Neural crest cell (in vitro differentiated cells): ENCODE data around the gene INHBC. TPM values are rescaled to one million over a fixed set of nuclear protein-coding genes. Genes with fewer than 3 reads are reported as not detected.
"Not testable (repeated sequence)": the region's sequence is repeated elsewhere in the genome, so short reads cannot be mapped to it uniquely, and the experiment has no call there.

Experiments
- DNase-seq: peaks from one replicate; pipeline ENCODE4 v3.0.0; 2021; ENCODE audit warnings: low read depth, mixed read lengths, low spot score
- H3K27ac Mint-ChIP-seq: one replicate; pipeline ENCODE4 v1.8.0; 2021; ENCODE audit warnings: mild to moderate bottlenecking, mixed read lengths; ENCODE audit not compliant: unreplicated experiment
- H3K27me3 Mint-ChIP-seq: 2 replicates; pipeline ENCODE4 v1.8.0; 2021; ENCODE audit warnings: low read depth, mild to moderate bottlenecking, mixed read lengths
- H3K36me3 Mint-ChIP-seq: 2 replicates; pipeline ENCODE4 v1.8.0; 2021; ENCODE audit warnings: low read depth, mild to moderate bottlenecking, mixed read lengths
- H3K4me1 Mint-ChIP-seq: 2 replicates; pipeline ENCODE4 v1.8.0; 2021; ENCODE audit warnings: mixed read lengths
- H3K4me3 Mint-ChIP-seq: one replicate; pipeline ENCODE4 v1.8.0; 2021; ENCODE audit warnings: mild to moderate bottlenecking, mixed read lengths
- H3K9me3 Mint-ChIP-seq: 2 replicates; pipeline ENCODE4 v1.8.0; 2021; ENCODE audit warnings: mixed read lengths
- total RNA-seq: library from RNA; stranded (reverse); gene quantifications from 2 replicates; pipeline ENCODE4 v1.2.1, GENCODE V29; 2021
- TF ChIP-seq, protein P1 (sequence below): fragments of 200-600 bp; sonication (generic); conservative IDR thresholded peaks from 2 replicates; pipeline ENCODE4 v1.5.0; 2021; ENCODE audit warnings: antibody characterized with exemption, mild to moderate bottlenecking

Gene INHBC
- total RNA-seq, 1 donor from 2014 or later = not detected

DNA sequence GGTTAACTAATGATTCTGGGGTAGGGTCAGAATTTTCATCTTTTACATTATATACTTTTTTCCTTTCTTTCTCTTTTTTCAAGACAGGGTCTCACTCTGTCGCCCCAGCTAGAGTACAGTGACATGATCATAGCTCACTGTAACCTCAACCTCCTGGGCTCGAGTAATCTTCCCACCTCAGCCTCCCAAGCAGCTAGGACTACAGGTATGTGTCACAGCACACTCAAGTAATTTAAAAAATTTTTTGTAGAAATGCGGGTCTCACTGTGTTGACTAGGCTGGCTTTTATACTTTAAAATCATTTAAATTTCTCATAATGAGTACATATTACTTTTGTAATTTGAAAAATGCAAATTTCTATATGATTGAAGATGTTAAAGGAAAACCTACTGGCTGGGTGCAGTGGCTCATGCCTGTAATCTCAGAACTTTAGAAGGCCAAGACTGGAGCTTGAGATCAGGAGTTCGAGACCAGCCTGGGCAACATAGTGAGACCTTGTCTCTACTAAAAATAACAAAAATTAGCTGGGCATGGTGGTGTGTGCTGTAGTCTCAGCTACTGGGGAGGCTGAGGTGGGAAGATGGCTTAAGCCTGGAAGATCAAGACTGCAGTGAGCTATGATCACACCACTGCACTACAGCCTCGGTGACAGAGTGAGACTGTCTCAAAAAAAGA lies 29.5 kb upstream of the INHBC start:
- no peaks in the 10 kb centered on the region for H3K36me3 Mint-ChIP-seq
- TF ChIP-seq, protein P1, sequence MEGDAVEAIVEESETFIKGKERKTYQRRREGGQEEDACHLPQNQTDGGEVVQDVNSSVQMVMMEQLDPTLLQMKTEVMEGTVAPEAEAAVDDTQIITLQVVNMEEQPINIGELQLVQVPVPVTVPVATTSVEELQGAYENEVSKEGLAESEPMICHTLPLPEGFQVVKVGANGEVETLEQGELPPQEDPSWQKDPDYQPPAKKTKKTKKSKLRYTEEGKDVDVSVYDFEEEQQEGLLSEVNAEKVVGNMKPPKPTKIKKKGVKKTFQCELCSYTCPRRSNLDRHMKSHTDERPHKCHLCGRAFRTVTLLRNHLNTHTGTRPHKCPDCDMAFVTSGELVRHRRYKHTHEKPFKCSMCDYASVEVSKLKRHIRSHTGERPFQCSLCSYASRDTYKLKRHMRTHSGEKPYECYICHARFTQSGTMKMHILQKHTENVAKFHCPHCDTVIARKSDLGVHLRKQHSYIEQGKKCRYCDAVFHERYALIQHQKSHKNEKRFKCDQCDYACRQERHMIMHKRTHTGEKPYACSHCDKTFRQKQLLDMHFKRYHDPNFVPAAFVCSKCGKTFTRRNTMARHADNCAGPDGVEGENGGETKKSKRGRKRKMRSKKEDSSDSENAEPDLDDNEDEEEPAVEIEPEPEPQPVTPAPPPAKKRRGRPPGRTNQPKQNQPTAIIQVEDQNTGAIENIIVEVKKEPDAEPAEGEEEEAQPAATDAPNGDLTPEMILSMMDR = no peak
- H3K27me3 Mint-ChIP-seq = no peaks in the 10 kb centered on the region
- H3K9me3 Mint-ChIP-seq = no peaks in the 10 kb centered on the region
- H3K4me1 Mint-ChIP-seq = peaks cover 3% of the 10 kb centered on the region
- DNase-seq = no peak
- H3K4me3 Mint-ChIP-seq = no peak overlapping the region
- no peak overlapping the region for H3K27ac Mint-ChIP-seq

DNA sequence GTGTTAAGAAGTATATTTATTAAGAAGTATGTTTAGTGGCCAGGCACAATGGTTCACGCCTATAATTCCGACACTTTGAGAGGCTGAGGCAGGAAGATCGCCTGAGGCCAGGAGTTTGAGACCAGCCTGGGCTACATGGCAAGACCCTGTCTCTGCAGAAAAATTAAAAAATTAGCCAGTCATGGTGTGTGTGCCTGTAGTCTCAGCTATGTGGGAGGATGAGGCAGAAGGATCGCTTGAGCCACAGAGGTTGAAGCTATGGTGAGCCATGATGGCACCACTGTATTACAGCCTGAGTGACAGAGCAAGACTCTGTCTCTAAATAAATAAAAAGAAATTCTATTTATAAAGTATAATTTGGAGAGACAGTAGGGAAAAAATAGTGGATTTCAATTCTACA lies 24.1 kb upstream of the INHBC start:
- Mint-ChIP-seq H3K4me1 (peaks cover 10% of the 10 kb centered on the region), H3K9me3 (no peaks in the 10 kb centered on the region), H3K27me3 (no peaks in the 10 kb centered on the region), H3K36me3 (no peaks in the 10 kb centered on the region), H3K27ac (no peak overlapping the region), H3K4me3 (no peak overlapping the region)
- no peak for DNase-seq
- TF ChIP-seq, protein P1 = no peak

DNA sequence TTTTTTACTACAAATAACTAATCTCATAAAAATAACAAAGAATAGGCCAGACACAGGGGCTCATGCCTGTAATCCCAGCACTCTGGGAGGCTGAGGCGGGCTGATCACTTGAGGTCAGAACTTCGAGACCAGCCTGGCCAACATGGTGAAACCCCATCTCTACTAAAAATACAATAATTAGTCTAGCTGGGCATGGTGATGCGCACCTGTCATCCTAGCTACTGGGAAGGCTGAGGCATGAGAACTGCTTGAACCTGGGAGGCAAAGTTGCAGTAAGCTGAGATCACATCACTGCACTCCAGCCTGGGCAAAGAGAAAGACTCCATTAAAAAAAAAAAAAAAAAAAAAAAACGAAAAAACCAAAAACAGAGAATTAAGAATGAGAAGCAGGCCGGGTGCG lies 20.4 kb upstream of the INHBC start:
- H3K4me3 Mint-ChIP-seq, DNase-seq, H3K9me3 Mint-ChIP-seq, H3K27me3 Mint-ChIP-seq, H3K27ac Mint-ChIP-seq, H3K36me3 Mint-ChIP-seq: not testable (repeated sequence)
- H3K4me1 Mint-ChIP-seq = peaks cover 16% of the 10 kb centered on the region

DNA sequence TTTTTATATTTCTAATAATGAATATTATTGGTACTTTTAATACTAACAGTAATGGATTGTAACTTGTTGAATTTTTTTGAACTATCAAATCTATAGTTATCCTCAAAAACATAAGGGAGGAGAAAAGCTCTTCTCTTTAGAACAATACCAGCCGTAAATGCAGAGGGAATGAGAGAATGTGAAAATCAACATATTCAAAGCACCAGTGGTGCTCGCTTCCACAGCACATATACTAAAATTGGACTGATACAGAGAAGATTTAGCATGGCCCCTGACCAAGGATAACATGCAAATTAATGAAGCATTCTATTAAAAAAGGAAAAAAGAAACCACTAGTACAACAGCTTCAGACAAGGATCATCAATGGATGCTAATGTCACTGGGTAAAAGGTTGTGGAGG lies 19.5 kb upstream of the INHBC start:
- Mint-ChIP-seq H3K4me3 (no peak overlapping the region), H3K9me3 (no peaks in the 10 kb centered on the region), H3K27me3 (no peaks in the 10 kb centered on the region), H3K4me1 (peaks cover 16% of the 10 kb centered on the region), H3K36me3 (peaks cover 2% of the 10 kb centered on the region), H3K27ac (no peak overlapping the region)
- DNase-seq = no peak
- TF ChIP-seq, protein P1 = no peak

DNA sequence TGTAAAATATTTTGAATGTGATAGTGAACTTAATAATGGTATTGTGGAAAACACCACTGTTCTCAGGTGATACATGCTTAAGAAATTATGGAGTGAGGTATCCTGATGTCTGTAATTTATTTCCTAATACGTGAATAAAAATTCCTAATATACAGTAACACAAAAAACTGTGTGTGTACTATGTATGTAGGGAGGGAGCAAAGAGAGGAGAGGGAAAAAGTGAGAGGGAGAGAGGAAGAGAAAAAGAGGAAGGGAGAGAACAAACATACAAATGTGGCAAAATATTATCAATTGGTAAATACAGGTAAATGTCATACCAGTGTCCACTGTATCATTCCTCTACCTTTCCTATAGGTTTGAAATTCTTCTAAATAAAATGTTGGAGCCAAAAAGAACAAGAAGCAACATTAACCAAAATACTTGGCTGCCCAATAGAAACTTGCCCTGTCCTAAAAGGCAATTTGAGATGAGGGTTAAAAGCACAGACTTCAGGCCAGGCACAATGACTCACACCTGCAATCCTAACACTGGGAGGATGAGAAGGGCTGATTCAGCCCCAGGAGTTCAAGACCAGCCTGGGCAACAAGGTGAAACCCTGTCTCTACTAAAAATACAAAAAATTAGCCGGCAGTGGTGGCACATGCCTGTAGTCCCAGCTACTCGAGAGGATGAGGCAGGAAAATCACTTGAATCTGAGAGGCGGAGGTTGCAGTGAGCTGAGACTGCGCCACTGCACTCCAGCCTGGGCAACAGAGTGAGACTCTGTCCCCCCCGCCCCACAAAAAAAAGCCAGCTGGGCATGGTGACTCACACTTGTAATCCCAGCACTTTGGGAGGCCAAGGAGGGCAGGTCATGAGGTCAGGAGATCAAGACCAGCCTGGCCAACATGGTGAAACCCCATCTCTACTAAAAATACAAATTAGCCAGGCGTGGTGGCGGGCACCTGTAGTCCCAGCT lies 18.3 kb upstream of the INHBC start:
- TF ChIP-seq, protein P1 = no peak
- no peak overlapping the region for H3K4me3 Mint-ChIP-seq
- no peak overlapping the region for H3K27ac Mint-ChIP-seq
- H3K36me3 Mint-ChIP-seq = peaks cover 2% of the 10 kb centered on the region
- H3K9me3 Mint-ChIP-seq = no peaks in the 10 kb centered on the region
- no peaks in the 10 kb centered on the region for H3K27me3 Mint-ChIP-seq
- H3K4me1 Mint-ChIP-seq = peaks cover 19% of the 10 kb centered on the region
- DNase-seq = no peak

DNA sequence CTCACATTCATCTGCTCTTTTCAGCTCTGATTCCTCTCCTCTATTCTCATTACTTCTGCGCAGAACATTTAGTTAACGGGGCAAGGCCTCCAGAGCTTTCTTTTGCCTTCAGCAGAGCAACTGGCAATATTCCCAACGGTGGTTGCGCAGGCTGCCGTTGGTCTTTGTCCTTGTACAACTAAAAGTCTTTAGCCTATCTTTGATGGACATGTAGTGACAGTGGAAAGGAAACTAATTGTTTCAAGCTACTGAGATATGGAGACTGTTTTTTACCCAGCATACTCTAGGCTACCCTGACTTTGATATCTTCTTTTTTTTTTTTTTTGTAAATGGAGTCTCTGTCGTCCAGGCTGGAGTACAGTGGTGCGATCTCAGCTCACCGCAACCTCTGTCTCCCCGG lies 16.3 kb upstream of the INHBC start:
- TF ChIP-seq, protein P1 = no peak
- Mint-ChIP-seq H3K27ac (no peak overlapping the region), H3K4me3 (no peak overlapping the region), H3K9me3 (no peaks in the 10 kb centered on the region), H3K4me1 (peaks cover 19% of the 10 kb centered on the region), H3K36me3 (peaks cover 2% of the 10 kb centered on the region), H3K27me3 (no peaks in the 10 kb centered on the region)
- no peak for DNase-seq
